ENCODE measurements around the gene GRM4. TPM values are rescaled to one million over a fixed set of nuclear protein-coding genes. Genes with fewer than 3 reads are reported as not detected.

Gene GRM4
- polyA plus RNA-seq, 1 of the 3 experiments (the other 2 are of a cell fraction): not detected

DNA sequence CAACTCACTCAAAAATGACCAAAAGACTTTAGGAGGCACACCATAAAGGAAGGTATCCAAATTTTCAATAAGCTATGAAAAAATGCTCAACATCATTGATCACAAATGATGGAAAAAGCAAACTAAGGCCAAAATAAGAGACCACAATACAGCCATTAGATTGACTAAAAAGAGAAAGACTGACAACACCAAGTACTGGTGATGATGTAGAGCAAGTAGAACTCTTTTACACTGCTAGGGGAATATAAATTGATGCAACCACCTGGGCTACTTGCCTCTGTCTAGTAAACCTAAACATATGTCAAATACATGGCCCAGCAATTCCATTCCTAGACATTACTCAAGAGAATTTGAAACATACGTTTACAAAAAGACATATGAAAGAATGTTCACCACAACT is 148.6 kb downstream of the GRM4 start:
- Histone ChIP-seq H3K4me2 (no peak overlapping the region), H3K4me1 (ENCODE audit: control insufficient read depth in 1 of 2, insufficient read depth in 2 of 2, low read depth in 1 of 2, low read length in 1 of 2) (no peaks in the 10 kb centered on the region; a peak in 2 of 4 replicates), H3K27me3 (ENCODE audit: insufficient read depth) (0 out of 2 replicates have a peak, but pooled peaks cover 5% of the 10 kb centered on the region), H3K79me2 (ENCODE audit: insufficient read depth) (no peaks in the 10 kb centered on the region), H3K27ac (ENCODE audit: low read depth in 2 of 2, low read length in 1 of 2) (no peak overlapping the region), H3K9me3 (no peaks in the 10 kb centered on the region), H3K9me2 (no peaks in the 10 kb centered on the region), H4K20me1 (ENCODE audit: insufficient read depth) (no peaks in the 10 kb centered on the region), H3K9ac (no peak overlapping the region), H3K36me3 (replicated peaks in 1 of 2; ENCODE audit: control insufficient read depth in 1 of 2, insufficient read depth in 2 of 2, low read length in 1 of 2) (no peaks in the 10 kb centered on the region), H3K4me3 (ENCODE audit: low read depth in 2 of 2, low read length in 1 of 2) (no peak overlapping the region), H2AFZ (ENCODE audit: low read depth) (no peak overlapping the region), H3F3A (replicated peaks; ENCODE audit: insufficient read depth) (no peaks in the 10 kb centered on the region)
- no peak for TF ChIP-seq USF1 (IDR thresholded peaks at IDR 0.05; ENCODE audit: borderline replicate concordance, low read depth)
- no peak for TF ChIP-seq FOSL2 (IDR thresholded peaks at IDR 0.05; ENCODE audit: borderline replicate concordance, low read depth)
- DNase-seq: no peak
- ChIA-PET CTCF (interaction anchor here (0.7 to 1.5 kb wide), 2 partner anchors 31 to 216 kb away, joined by 3 to 4 read pairs; no protein-coding TSS in a partner anchor), POLR2A (no interaction called here)
- 25% methylated on average over 1 of the region's 1 CpG for WGBS (ENCODE audit: low lambda C conversion rate)

- Histone ChIP-seq H3K9me2 (no peaks in the 10 kb centered on the region), H3K4me1 (ENCODE audit: control insufficient read depth in 1 of 2, insufficient read depth in 2 of 2, low read depth in 1 of 2, low read length in 1 of 2) (no peaks in the 10 kb centered on the region; a peak in 2 of 4 replicates), H3K79me2 (ENCODE audit: insufficient read depth) (no peaks in the 10 kb centered on the region), H4K20me1 (ENCODE audit: insufficient read depth) (no peaks in the 10 kb centered on the region), H3K27ac (ENCODE audit: low read depth in 2 of 2, low read length in 1 of 2) (no peak overlapping the region), H3K9ac (no peak overlapping the region), H3K4me3 (ENCODE audit: low read depth in 2 of 2, low read length in 1 of 2) (no peak overlapping the region), H3K9me3 (no peaks in the 10 kb centered on the region), H3K36me3 (replicated peaks in 1 of 2; ENCODE audit: control insufficient read depth in 1 of 2, insufficient read depth in 2 of 2, low read length in 1 of 2) (no peaks in the 10 kb centered on the region), H3K4me2 (no peak overlapping the region), H3K27me3 (ENCODE audit: insufficient read depth) (0 out of 2 replicates have a peak, but pooled peaks cover 5% of the 10 kb centered on the region), H3F3A (replicated peaks; ENCODE audit: insufficient read depth) (no peaks in the 10 kb centered on the region), H2AFZ (ENCODE audit: low read depth) (no peak overlapping the region)
- ChIA-PET POLR2A (no interaction called here), CTCF (interaction anchor here (1.5 kb wide), 1 partner anchor 32 kb away, joined by 4 read pairs; no protein-coding TSS in a partner anchor)
- DNase-seq: no peak
- 43% methylated on average over 5 of the region's 5 CpGs for WGBS (ENCODE audit: low lambda C conversion rate)
- TF ChIP-seq RXRA (IDR thresholded peaks at IDR 0.05; ENCODE audit: borderline replicate concordance, low read depth) (no peak), MAX (IDR thresholded peaks at IDR 0.05; ENCODE audit: low read depth) (no peak), JUND (IDR thresholded peaks at IDR 0.05) (no peak), MEF2A (IDR thresholded peaks at IDR 0.05; ENCODE audit: borderline replicate concordance, low read depth) (no peak), NFIC (IDR thresholded peaks at IDR 0.05; ENCODE audit: borderline replicate concordance) (no peak), PBX3 (IDR thresholded peaks at IDR 0.05) (no peak), TEAD4 (IDR thresholded peaks at IDR 0.05; ENCODE audit: borderline replicate concordance, insufficient read depth) (no peak)
- TF ChIP-seq, protein P1, sequence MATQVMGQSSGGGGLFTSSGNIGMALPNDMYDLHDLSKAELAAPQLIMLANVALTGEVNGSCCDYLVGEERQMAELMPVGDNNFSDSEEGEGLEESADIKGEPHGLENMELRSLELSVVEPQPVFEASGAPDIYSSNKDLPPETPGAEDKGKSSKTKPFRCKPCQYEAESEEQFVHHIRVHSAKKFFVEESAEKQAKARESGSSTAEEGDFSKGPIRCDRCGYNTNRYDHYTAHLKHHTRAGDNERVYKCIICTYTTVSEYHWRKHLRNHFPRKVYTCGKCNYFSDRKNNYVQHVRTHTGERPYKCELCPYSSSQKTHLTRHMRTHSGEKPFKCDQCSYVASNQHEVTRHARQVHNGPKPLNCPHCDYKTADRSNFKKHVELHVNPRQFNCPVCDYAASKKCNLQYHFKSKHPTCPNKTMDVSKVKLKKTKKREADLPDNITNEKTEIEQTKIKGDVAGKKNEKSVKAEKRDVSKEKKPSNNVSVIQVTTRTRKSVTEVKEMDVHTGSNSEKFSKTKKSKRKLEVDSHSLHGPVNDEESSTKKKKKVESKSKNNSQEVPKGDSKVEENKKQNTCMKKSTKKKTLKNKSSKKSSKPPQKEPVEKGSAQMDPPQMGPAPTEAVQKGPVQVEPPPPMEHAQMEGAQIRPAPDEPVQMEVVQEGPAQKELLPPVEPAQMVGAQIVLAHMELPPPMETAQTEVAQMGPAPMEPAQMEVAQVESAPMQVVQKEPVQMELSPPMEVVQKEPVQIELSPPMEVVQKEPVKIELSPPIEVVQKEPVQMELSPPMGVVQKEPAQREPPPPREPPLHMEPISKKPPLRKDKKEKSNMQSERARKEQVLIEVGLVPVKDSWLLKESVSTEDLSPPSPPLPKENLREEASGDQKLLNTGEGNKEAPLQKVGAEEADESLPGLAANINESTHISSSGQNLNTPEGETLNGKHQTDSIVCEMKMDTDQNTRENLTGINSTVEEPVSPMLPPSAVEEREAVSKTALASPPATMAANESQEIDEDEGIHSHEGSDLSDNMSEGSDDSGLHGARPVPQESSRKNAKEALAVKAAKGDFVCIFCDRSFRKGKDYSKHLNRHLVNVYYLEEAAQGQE (IDR thresholded peaks at IDR 0.05; ENCODE audit: low read depth, low read length): no peak
- TF ChIP-seq, protein P2, sequence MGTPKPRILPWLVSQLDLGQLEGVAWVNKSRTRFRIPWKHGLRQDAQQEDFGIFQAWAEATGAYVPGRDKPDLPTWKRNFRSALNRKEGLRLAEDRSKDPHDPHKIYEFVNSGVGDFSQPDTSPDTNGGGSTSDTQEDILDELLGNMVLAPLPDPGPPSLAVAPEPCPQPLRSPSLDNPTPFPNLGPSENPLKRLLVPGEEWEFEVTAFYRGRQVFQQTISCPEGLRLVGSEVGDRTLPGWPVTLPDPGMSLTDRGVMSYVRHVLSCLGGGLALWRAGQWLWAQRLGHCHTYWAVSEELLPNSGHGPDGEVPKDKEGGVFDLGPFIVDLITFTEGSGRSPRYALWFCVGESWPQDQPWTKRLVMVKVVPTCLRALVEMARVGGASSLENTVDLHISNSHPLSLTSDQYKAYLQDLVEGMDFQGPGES (IDR thresholded peaks at IDR 0.05; ENCODE audit: low read depth, low read length): no peak
- TF ChIP-seq, protein P3, sequence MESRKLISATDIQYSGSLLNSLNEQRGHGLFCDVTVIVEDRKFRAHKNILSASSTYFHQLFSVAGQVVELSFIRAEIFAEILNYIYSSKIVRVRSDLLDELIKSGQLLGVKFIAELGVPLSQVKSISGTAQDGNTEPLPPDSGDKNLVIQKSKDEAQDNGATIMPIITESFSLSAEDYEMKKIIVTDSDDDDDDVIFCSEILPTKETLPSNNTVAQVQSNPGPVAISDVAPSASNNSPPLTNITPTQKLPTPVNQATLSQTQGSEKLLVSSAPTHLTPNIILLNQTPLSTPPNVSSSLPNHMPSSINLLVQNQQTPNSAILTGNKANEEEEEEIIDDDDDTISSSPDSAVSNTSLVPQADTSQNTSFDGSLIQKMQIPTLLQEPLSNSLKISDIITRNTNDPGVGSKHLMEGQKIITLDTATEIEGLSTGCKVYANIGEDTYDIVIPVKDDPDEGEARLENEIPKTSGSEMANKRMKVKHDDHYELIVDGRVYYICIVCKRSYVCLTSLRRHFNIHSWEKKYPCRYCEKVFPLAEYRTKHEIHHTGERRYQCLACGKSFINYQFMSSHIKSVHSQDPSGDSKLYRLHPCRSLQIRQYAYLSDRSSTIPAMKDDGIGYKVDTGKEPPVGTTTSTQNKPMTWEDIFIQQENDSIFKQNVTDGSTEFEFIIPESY (IDR thresholded peaks at IDR 0.05; ENCODE audit: borderline replicate concordance, low read depth): no peak
Measured at GRCh38 chr6:33996120-33996475, 149.8 kb downstream of the GRM4 start.

Data from SK-N-SH (cell line).